ENCODE measurements around the gene PHACTR1. TPM values are rescaled to one million over a fixed set of nuclear protein-coding genes. Genes with fewer than 3 reads are reported as not detected.

Gene PHACTR1
- total RNA-seq, 2 donors from 2014 or later = 2.8 to 6.3 TPM

- peaks cover 15% of the 10 kb centered on the region for H3K9me3 ChIP-seq (ENCODE audit: control insufficient read depth, low read length)
- no peak for DNase-seq
- Mint-ChIP-seq H3K9me3 (peaks cover 17% of the 10 kb centered on the region), H3K36me3 (ENCODE audit: low read depth) (no peaks in the 10 kb centered on the region), H3K27ac (no peak overlapping the region), H3K4me3 (no peak overlapping the region), H3K27me3 (ENCODE audit: insufficient read depth) (no peaks in the 10 kb centered on the region), H3K4me1 (peaks cover 2% of the 10 kb centered on the region)
- TF ChIP-seq, protein P1, sequence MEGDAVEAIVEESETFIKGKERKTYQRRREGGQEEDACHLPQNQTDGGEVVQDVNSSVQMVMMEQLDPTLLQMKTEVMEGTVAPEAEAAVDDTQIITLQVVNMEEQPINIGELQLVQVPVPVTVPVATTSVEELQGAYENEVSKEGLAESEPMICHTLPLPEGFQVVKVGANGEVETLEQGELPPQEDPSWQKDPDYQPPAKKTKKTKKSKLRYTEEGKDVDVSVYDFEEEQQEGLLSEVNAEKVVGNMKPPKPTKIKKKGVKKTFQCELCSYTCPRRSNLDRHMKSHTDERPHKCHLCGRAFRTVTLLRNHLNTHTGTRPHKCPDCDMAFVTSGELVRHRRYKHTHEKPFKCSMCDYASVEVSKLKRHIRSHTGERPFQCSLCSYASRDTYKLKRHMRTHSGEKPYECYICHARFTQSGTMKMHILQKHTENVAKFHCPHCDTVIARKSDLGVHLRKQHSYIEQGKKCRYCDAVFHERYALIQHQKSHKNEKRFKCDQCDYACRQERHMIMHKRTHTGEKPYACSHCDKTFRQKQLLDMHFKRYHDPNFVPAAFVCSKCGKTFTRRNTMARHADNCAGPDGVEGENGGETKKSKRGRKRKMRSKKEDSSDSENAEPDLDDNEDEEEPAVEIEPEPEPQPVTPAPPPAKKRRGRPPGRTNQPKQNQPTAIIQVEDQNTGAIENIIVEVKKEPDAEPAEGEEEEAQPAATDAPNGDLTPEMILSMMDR (conservative IDR thresholded peaks at IDR 0.05) = no peak
- no peak overlapping the region for H3K27ac ChIP-seq (ENCODE audit: low read depth, low read length)
- H3K4me3 ChIP-seq (ENCODE audit: low read length) = no peak overlapping the region
- H3K9ac ChIP-seq (ENCODE audit: extremely low read depth, low read length, poor library complexity, severe bottlenecking) = no peak overlapping the region
- no peaks in the 10 kb centered on the region for H3K27me3 ChIP-seq (ENCODE audit: control insufficient read depth, insufficient read depth, low read length, poor library complexity, severe bottlenecking)
- no peaks in the 10 kb centered on the region for H3K36me3 ChIP-seq (ENCODE audit: control insufficient read depth, insufficient read depth, low read length)
- H3K4me1 ChIP-seq (ENCODE audit: control insufficient read depth, insufficient read depth, low read length) = no peaks in the 10 kb centered on the region
Measured at GRCh38 chr6:13112921-13113320, 396.4 kb downstream of the PHACTR1 start.

DNA sequence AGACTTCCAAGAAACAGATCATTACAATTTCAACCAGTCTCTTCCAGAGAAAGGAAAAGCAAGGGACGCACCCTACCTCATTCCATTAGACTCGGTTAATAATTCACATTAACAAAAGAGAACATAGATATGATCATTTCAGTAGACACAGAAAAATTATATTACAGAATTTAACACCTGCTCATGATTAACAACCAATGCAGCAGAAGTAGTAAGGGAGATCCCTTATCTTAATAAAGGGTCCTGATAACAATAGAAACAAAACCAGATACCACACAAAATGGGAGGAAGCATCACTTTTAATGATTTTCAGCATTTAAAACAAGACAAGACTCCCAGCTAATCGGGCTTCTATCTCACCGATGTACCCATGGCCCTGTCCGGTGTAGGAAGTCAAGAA is 396.8 kb downstream of the PHACTR1 start:
- H3K36me3 Mint-ChIP-seq (ENCODE audit: low read depth) = no peaks in the 10 kb centered on the region
- H3K4me1 Mint-ChIP-seq = peaks cover 2% of the 10 kb centered on the region
- 88% methylated on average over 5 of the region's 5 CpGs; no CpG with 5 or more reads in 1 of the 2 experiments for WGBS, 2 experiments (ENCODE audit: insufficient coverage in 1 of 2, insufficient read length in 1 of 2)

GRCh38 chr6:13113981-13114593 is 397.5 kb downstream of the PHACTR1 start:
- H3K4me1 Mint-ChIP-seq = peaks cover 2% of the 10 kb centered on the region
- no peaks in the 10 kb centered on the region for H3K27me3 Mint-ChIP-seq (ENCODE audit: insufficient read depth)
- no peak overlapping the region for H3K4me3 Mint-ChIP-seq
- H3K36me3 ChIP-seq (ENCODE audit: control insufficient read depth, insufficient read depth, low read length) = no peaks in the 10 kb centered on the region
- WGBS, 2 experiments (ENCODE audit: insufficient coverage in 1 of 2, insufficient read length in 1 of 2) = 87 to 100% methylated on average over 1 to 5 of the region's 5 CpGs
- no peaks in the 10 kb centered on the region for H3K36me3 Mint-ChIP-seq (ENCODE audit: low read depth)
- no peak overlapping the region for H3K27ac Mint-ChIP-seq
- no peak for DNase-seq
- H3K27me3 ChIP-seq (ENCODE audit: control insufficient read depth, insufficient read depth, low read length, poor library complexity, severe bottlenecking) = no peaks in the 10 kb centered on the region
- H3K9me3 ChIP-seq (ENCODE audit: control insufficient read depth, low read length) = peaks cover 15% of the 10 kb centered on the region
- H3K27ac ChIP-seq (ENCODE audit: low read depth, low read length) = no peak overlapping the region
- H3K4me1 ChIP-seq (ENCODE audit: control insufficient read depth, insufficient read depth, low read length) = no peaks in the 10 kb centered on the region
- H3K4me3 ChIP-seq (ENCODE audit: low read length) = no peak overlapping the region
- H3K9me3 Mint-ChIP-seq = peaks cover 16% of the 10 kb centered on the region
- TF ChIP-seq, protein P1 (conservative IDR thresholded peaks at IDR 0.05) = no peak
- no peak overlapping the region for H3K9ac ChIP-seq (ENCODE audit: extremely low read depth, low read length, poor library complexity, severe bottlenecking)

More for the DNA sequence above, 396.8 kb downstream of the PHACTR1 start:
- H3K27ac ChIP-seq (ENCODE audit: low read depth, low read length) = no peak overlapping the region
- Mint-ChIP-seq H3K27ac (no peak overlapping the region), H3K27me3 (ENCODE audit: insufficient read depth) (no peaks in the 10 kb centered on the region), H3K4me3 (no peak overlapping the region), H3K9me3 (peaks cover 17% of the 10 kb centered on the region)
- peaks cover 15% of the 10 kb centered on the region for H3K9me3 ChIP-seq (ENCODE audit: control insufficient read depth, low read length)
- no peaks in the 10 kb centered on the region for H3K4me1 ChIP-seq (ENCODE audit: control insufficient read depth, insufficient read depth, low read length)
- no peaks in the 10 kb centered on the region for H3K36me3 ChIP-seq (ENCODE audit: control insufficient read depth, insufficient read depth, low read length)
- H3K27me3 ChIP-seq (ENCODE audit: control insufficient read depth, insufficient read depth, low read length, poor library complexity, severe bottlenecking) = no peaks in the 10 kb centered on the region
- H3K9ac ChIP-seq (ENCODE audit: extremely low read depth, low read length, poor library complexity, severe bottlenecking) = no peak overlapping the region
- no peak overlapping the region for H3K4me3 ChIP-seq (ENCODE audit: low read length)
- TF ChIP-seq, protein P1 (conservative IDR thresholded peaks at IDR 0.05) = no peak
- DNase-seq = no peak
